ENCODE measurements around the gene ARHGAP32. TPM values are rescaled to one million over a fixed set of nuclear protein-coding genes. Genes with fewer than 3 reads are reported as not detected.

Gene ARHGAP32
- total and polyA plus RNA-seq, 2 donors from 2014 or later = 2.1 to 30.8 TPM

- intact Hi-C loops (cut with DNase I) = no loop called here
- no peak overlapping the region for H3K4me3 ChIP-seq (ENCODE audit: low read length in 3 of 3)
- no peak for TF ChIP-seq CTCF (IDR thresholded peaks at IDR 0.05; ENCODE audit: borderline replicate concordance, extremely low read depth, insufficient read depth)
- no peak overlapping the region for H3K27ac ChIP-seq (ENCODE audit: low read depth in 2 of 2, low read length in 2 of 2)
- no peaks in the 10 kb centered on the region for H3K9me3 ChIP-seq (ENCODE audit: control insufficient read depth in 2 of 3, insufficient read depth in 1 of 3, low read length in 3 of 3)
- no peaks in the 10 kb centered on the region for H3K27me3 ChIP-seq (ENCODE audit: control insufficient read depth, insufficient read depth, low read length)
- H3K4me1 ChIP-seq (ENCODE audit: control insufficient read depth in 2 of 3, insufficient read depth in 2 of 3, low read depth in 1 of 3, low read length in 3 of 3) = peaks cover 0 to 2% (median 0%) of the 10 kb centered on the region in 3 donors
- FAIRE-seq (no peak), DNase-seq (no peak)
- peaks cover 1 to 2% (median 2%) of the 10 kb centered on the region in 3 donors for H3K36me3 ChIP-seq (ENCODE audit: control insufficient read depth in 2 of 3, insufficient read depth in 3 of 3, low read length in 3 of 3)
- no peak overlapping the region for H3K9ac ChIP-seq (ENCODE audit: low read length in 3 of 3)
Measured at GRCh38 chr11:128963744-128964325, 228.3 kb downstream of the ARHGAP32 start.

- no peaks in the 10 kb centered on the region for H3K27me3 ChIP-seq (ENCODE audit: control insufficient read depth, insufficient read depth, low read length)
- intact Hi-C loops (cut with DNase I) = no loop called here
- H3K4me3 ChIP-seq (ENCODE audit: low read length in 3 of 3) = no peak overlapping the region
- no peak for DNase-seq
- no peaks in the 10 kb centered on the region for H3K36me3 ChIP-seq (ENCODE audit: control insufficient read depth in 2 of 3, insufficient read depth in 3 of 3, low read length in 3 of 3)
- no peak overlapping the region for H3K27ac ChIP-seq (ENCODE audit: low read depth in 2 of 2, low read length in 2 of 2)
- TF ChIP-seq CTCF (IDR thresholded peaks at IDR 0.05; ENCODE audit: borderline replicate concordance, extremely low read depth, insufficient read depth) = no peak
- no peak overlapping the region for H3K9ac ChIP-seq (ENCODE audit: low read length in 3 of 3)
- no peaks in the 10 kb centered on the region for H3K9me3 ChIP-seq (ENCODE audit: control insufficient read depth in 2 of 3, insufficient read depth in 1 of 3, low read length in 3 of 3)
- H3K4me1 ChIP-seq (ENCODE audit: control insufficient read depth in 2 of 3, insufficient read depth in 2 of 3, low read depth in 1 of 3, low read length in 3 of 3) = peaks cover 0 to 2% (median 0%) of the 10 kb centered on the region in 3 donors
- FAIRE-seq = no peak
Measured at GRCh38 chr11:128962896-128963295, 229.2 kb downstream of the ARHGAP32 start.

- Histone ChIP-seq H3K4me3 (ENCODE audit: low read length in 3 of 3) (no peak overlapping the region), H3K27ac (ENCODE audit: low read depth in 2 of 2, low read length in 2 of 2) (no peak overlapping the region), H3K9me3 (ENCODE audit: control insufficient read depth in 2 of 3, insufficient read depth in 1 of 3, low read length in 3 of 3) (no peaks in the 10 kb centered on the region), H3K4me1 (ENCODE audit: control insufficient read depth in 2 of 3, insufficient read depth in 2 of 3, low read depth in 1 of 3, low read length in 3 of 3) (peaks cover 0 to 2% (median 0%) of the 10 kb centered on the region in 3 donors), H3K9ac (ENCODE audit: low read length in 3 of 3) (no peak overlapping the region), H3K27me3 (ENCODE audit: control insufficient read depth, insufficient read depth, low read length) (no peaks in the 10 kb centered on the region), H3K36me3 (ENCODE audit: control insufficient read depth in 2 of 3, insufficient read depth in 3 of 3, low read length in 3 of 3) (no peaks in the 10 kb centered on the region)
- no peak for DNase-seq
- intact Hi-C loops (cut with DNase I) = no loop called here
- no peak for FAIRE-seq
- TF ChIP-seq CTCF (IDR thresholded peaks at IDR 0.05; ENCODE audit: borderline replicate concordance, extremely low read depth, insufficient read depth) = no peak
Measured at GRCh38 chr11:128961645-128962044, 230.5 kb downstream of the ARHGAP32 start.

- H3K4me3 ChIP-seq (ENCODE audit: low read length in 3 of 3) = no peak overlapping the region
- no peaks in the 10 kb centered on the region for H3K9me3 ChIP-seq (ENCODE audit: control insufficient read depth in 2 of 3, insufficient read depth in 1 of 3, low read length in 3 of 3)
- DNase-seq (no peak), FAIRE-seq (no peak)
- intact Hi-C loops (cut with DNase I) = loop anchor here (5.0 kb wide), 1 partner anchor 70 kb away; no protein-coding TSS in a partner anchor
- H3K36me3 ChIP-seq (ENCODE audit: control insufficient read depth in 2 of 3, insufficient read depth in 3 of 3, low read length in 3 of 3) = no peaks in the 10 kb centered on the region
- H3K27ac ChIP-seq (ENCODE audit: low read depth in 2 of 2, low read length in 2 of 2) = no peak overlapping the region
- no peak overlapping the region for H3K9ac ChIP-seq (ENCODE audit: low read length in 3 of 3)
- no peaks in the 10 kb centered on the region for H3K4me1 ChIP-seq (ENCODE audit: control insufficient read depth in 2 of 3, insufficient read depth in 2 of 3, low read depth in 1 of 3, low read length in 3 of 3)
- TF ChIP-seq CTCF (IDR thresholded peaks at IDR 0.05; ENCODE audit: borderline replicate concordance, extremely low read depth, insufficient read depth) = no peak
- H3K27me3 ChIP-seq (ENCODE audit: control insufficient read depth, insufficient read depth, low read length) = no peaks in the 10 kb centered on the region
Measured at GRCh38 chr11:128957202-128957482, 235.0 kb downstream of the ARHGAP32 start.
